Brain pericyte (primary cell): ENCODE measurements around the gene STRA8.

Source experiments
- DNase-seq: peaks from one replicate; pipeline ENCODE4 v3.0.0-alpha.2; 2012; ENCODE audit warnings: low read depth, low spot score

STRA8 gene

GRCh38 chr7:135236727-135237126, 3.1 kb downstream of the STRA8 start:
- no peak for DNase-seq

- DNase-seq: no peak
Observed at GRCh38 chr7:135238112-135238744, 4.6 kb downstream of the STRA8 start.

- DNase-seq: no peak
Observed at GRCh38 chr7:135239263-135239662, 5.6 kb downstream of the STRA8 start.

GRCh38 chr7:135240441-135240840, 6.8 kb downstream of the STRA8 start:
- DNase-seq: no peak

GRCh38 chr7:135242096-135242684, 8.6 kb downstream of the STRA8 start:
- DNase-seq: no peak

- no peak for DNase-seq
Observed at GRCh38 chr7:135245226-135246190, 11.9 kb downstream of the STRA8 start.

- DNase-seq: no peak
Observed at GRCh38 chr7:135246191-135246825, 12.7 kb downstream of the STRA8 start.

- no peak for DNase-seq
Observed at GRCh38 chr7:135247746-135248471, 14.3 kb downstream of the STRA8 start.

GRCh38 chr7:135248546-135248945, 14.9 kb downstream of the STRA8 start:
- no peak for DNase-seq

GRCh38 chr7:135251496-135252391, 18.1 kb downstream of the STRA8 start:
- no peak for DNase-seq

GRCh38 chr7:135253851-135254771, 20.5 kb downstream of the STRA8 start:
- DNase-seq: no peak

GRCh38 chr7:135257790-135258189, 24.2 kb downstream of the STRA8 start:
- peak; percentile 83 for DNase-seq

- DNase-seq: no peak
Observed at GRCh38 chr7:135258585-135258984, 24.9 kb downstream of the STRA8 start.

GRCh38 chr7:135259702-135260101, 26.1 kb downstream of the STRA8 start:
- DNase-seq: no peak

- DNase-seq: no peak
Observed at GRCh38 chr7:135260470-135260869, 26.8 kb downstream of the STRA8 start.

- no peak for DNase-seq
Observed at GRCh38 chr7:135260930-135261721, 27.5 kb downstream of the STRA8 start.

- no peak for DNase-seq
Observed at GRCh38 chr7:135262623-135263320, 29.1 kb downstream of the STRA8 start.
